GM12892 (cell line): ENCODE data around the gene IPMK.

Experiments used
- POLR2A ChIP-seq: IDR thresholded peaks from 2 replicates; pipeline ENCODE4 v1.6.1; 2011; ENCODE audit warnings: low read depth, low read length, control low read depth
- POLR2AphosphoS5 ChIP-seq: IDR thresholded peaks from 2 replicates; pipeline ENCODE4 v1.6.1; 2011; ENCODE audit warnings: low read depth, low read length, control low read depth
- TAF1 ChIP-seq: IDR thresholded peaks from 2 replicates; pipeline ENCODE4 v1.6.1; 2011; ENCODE audit warnings: low read depth, mild to moderate bottlenecking, control low read depth, low read length, borderline replicate concordance

DNA sequence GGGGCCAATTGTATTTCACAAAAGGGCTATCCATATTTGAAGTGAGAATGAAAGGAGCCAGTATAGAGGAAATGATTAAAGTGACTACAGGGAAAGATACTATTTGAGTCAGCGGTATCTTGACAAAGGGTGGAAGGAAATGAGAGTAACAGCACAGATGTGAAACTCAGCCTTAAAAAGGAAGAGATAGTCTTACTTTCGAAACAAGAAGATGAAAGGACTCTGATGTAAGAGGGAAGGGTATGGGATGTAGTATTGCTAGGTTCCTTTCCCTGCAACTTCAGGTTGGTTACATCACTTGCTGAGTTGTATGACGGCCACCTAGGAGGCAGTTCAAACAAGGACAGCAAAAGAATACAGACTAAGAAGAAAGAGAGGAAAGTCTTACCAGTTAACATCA is 14.9 kb upstream of the IPMK start:
- TF ChIP-seq POLR2A (no peak), POLR2AphosphoS5 (no peak), TAF1 (no peak)
